Liver (tissue), 9 donors: ENCODE measurements around the gene UBN2. TPM values are rescaled to one million over a fixed set of nuclear protein-coding genes. Genes with fewer than 3 reads are reported as not detected.
A peak's percentile ranks its signal among the peaks of the same experiment; 100 is the strongest.

Experiments
- DNase-seq: peaks from one replicate; pipeline ENCODE4 v3.0.0-alpha.2; 2017; ENCODE audit warnings: low spot score
- H3K27ac ChIP-seq, 2 donors: one replicate each; pipeline ENCODE4 v1.7.0; 2013; ENCODE audit warnings: inconsistent platforms in 2 of 2, low read length in 2 of 2, control low read depth in 1 of 2, low read depth in 1 of 2, mild to moderate bottlenecking in 1 of 2
- H3K27me3 ChIP-seq, 4 donors: one replicate each; pipeline versions ENCODE4 v1.6.1 to v1.7.0; 2013; ENCODE audit warnings: low read length in 3 of 4, inconsistent platforms in 1 of 4, mild to moderate bottlenecking in 1 of 4, moderate library complexity in 1 of 4; ENCODE audit not compliant: control insufficient read depth in 4 of 4, insufficient read depth in 4 of 4
- H3K36me3 ChIP-seq, 4 donors: one replicate each; pipeline versions ENCODE4 v1.6.1 to v1.7.0; 2013; ENCODE audit warnings: low read length in 3 of 4, mild to moderate bottlenecking in 3 of 4, low read depth in 1 of 4, moderate library complexity in 1 of 4; ENCODE audit not compliant: control insufficient read depth in 4 of 4, insufficient read depth in 3 of 4
- H3K4me1 ChIP-seq, 4 donors: one replicate each; pipeline versions ENCODE4 v1.6.1 to v1.7.0; 2013; ENCODE audit warnings: low read length in 3 of 4, mild to moderate bottlenecking in 3 of 4, moderate library complexity in 1 of 4; ENCODE audit not compliant: control insufficient read depth in 4 of 4, insufficient read depth in 4 of 4
- H3K4me3 ChIP-seq, 3 donors: one replicate each; pipeline versions ENCODE4 v1.6.1 to v1.7.0; 2013; ENCODE audit warnings: low read length in 3 of 3, control low read depth in 1 of 3, low read depth in 1 of 3, mild to moderate bottlenecking in 1 of 3
- H3K9ac ChIP-seq, 2 donors: one replicate each; pipeline ENCODE4 v1.7.0; 2013; ENCODE audit warnings: low read length in 2 of 2, mild to moderate bottlenecking in 2 of 2, moderate library complexity in 2 of 2, control low read depth in 1 of 2, low read depth in 1 of 2
- H3K9me3 ChIP-seq, 4 donors: one replicate each; pipeline versions ENCODE4 v1.6.1 to v1.7.0; 2013; ENCODE audit warnings: low read length in 3 of 4; ENCODE audit not compliant: control insufficient read depth in 4 of 4
- ATF3 ChIP-seq: IDR thresholded peaks from 2 replicates; pipeline ENCODE4 v1.6.1; 2016; ENCODE audit warnings: antibody characterized with exemption
- EGR1 ChIP-seq, 2 donors: IDR thresholded peaks; 2 replicates each; pipeline ENCODE4 v1.6.1; 2016 to 2018; ENCODE audit warnings: antibody characterized with exemption in 2 of 2, low read depth in 2 of 2
- FOXA1 ChIP-seq: IDR thresholded peaks from 2 replicates; pipeline ENCODE4 v1.6.1; 2016; ENCODE audit warnings: antibody characterized with exemption
- FOXA2 ChIP-seq: IDR thresholded peaks from 2 replicates; pipeline ENCODE4 v1.6.1; 2016; ENCODE audit warnings: antibody characterized with exemption
- GABPA ChIP-seq, 2 donors: IDR thresholded peaks in 1 of 2; conservative IDR thresholded peaks in 1 of 2; 2 replicates each; pipeline ENCODE4 v1.6.1; 2016; ENCODE audit warnings: antibody characterized with exemption in 2 of 2, mild to moderate bottlenecking in 1 of 2, moderate library complexity in 1 of 2
- HNF4A ChIP-seq, 2 donors: conservative IDR thresholded peaks; 2 replicates each; pipeline ENCODE4 v1.6.1; 2016; ENCODE audit warnings: antibody characterized with exemption in 2 of 2, mild to moderate bottlenecking in 2 of 2
- HNF4G ChIP-seq: IDR thresholded peaks from 2 replicates; pipeline ENCODE4 v1.6.1; 2016; ENCODE audit warnings: antibody characterized with exemption
- JUND ChIP-seq, 2 donors: IDR thresholded peaks; 2 replicates each; pipeline ENCODE4 v1.6.1; 2016; ENCODE audit warnings: antibody characterized with exemption in 2 of 2
- MAX ChIP-seq: IDR thresholded peaks from 2 replicates; pipeline ENCODE4 v1.6.1; 2016; ENCODE audit warnings: antibody characterized with exemption
- NR2F2 ChIP-seq: IDR thresholded peaks from 2 replicates; pipeline ENCODE4 v1.6.1; 2016; ENCODE audit warnings: antibody characterized with exemption
- RAD21 ChIP-seq, 2 donors: IDR thresholded peaks; 2 replicates each; pipeline ENCODE4 v1.6.1; 2016; ENCODE audit warnings: antibody characterized with exemption in 2 of 2, mild to moderate bottlenecking in 2 of 2
- RXRA ChIP-seq, 2 donors: IDR thresholded peaks; 2 replicates each; pipeline ENCODE4 v1.6.1; 2017 to 2018; ENCODE audit warnings: antibody characterized with exemption in 2 of 2, mild to moderate bottlenecking in 1 of 2
- SP1 ChIP-seq: IDR thresholded peaks from 2 replicates; pipeline ENCODE4 v1.6.1; 2018; ENCODE audit warnings: antibody characterized with exemption, mild to moderate bottlenecking
- TAF1 ChIP-seq: conservative IDR thresholded peaks from 2 replicates; pipeline ENCODE4 v1.6.1; 2016; ENCODE audit warnings: antibody characterized with exemption, mild to moderate bottlenecking
- YY1 ChIP-seq: IDR thresholded peaks from 2 replicates; pipeline ENCODE4 v1.6.1; 2016; ENCODE audit warnings: antibody characterized with exemption, mild to moderate bottlenecking
- WGBS: extraction: QIAGEN DNeasy Blood & Tissue Kit; methylation state at CpG from one replicate; pipeline ENCODE4 v1.1.7; 2013; 5-methylcytosine and 5-hydroxymethylcytosine counted together
- polyA plus RNA-seq, 2 donors: library from polyadenylated mRNA; stranded (reverse) in 1 of 2; unstranded in 1 of 2; fragments of 200-250 nt in 1 of 2; fragments of >200 nt in 1 of 2; fragmentation: Nextera tagmentation in 1 of 2; extraction: Ambion mirVana in 1 of 2; gene quantifications; one replicate each; pipeline versions ENCODE4 v1.2.1 to v1.2.3, GENCODE V29; 2013 to 2015
- total RNA-seq, 2 donors: library from RNA; depleted of rRNA; stranded (reverse); fragments of >200 nt; gene quantifications; one replicate each; pipeline ENCODE4 v1.2.3, GENCODE V29; 2014
- TF ChIP-seq, protein P1 (sequence below): IDR thresholded peaks from 2 replicates; pipeline ENCODE4 v1.6.1; 2016; ENCODE audit warnings: antibody characterized with exemption
- donor health status: healthy.
- donor health status: healthy.
- donor health status: healthy.
- donor health status: healthy.
- donor health status: healthy.

The UBN2 gene
- total and polyA plus RNA-seq, 4 donors: 1.1 to 9.1 (median 4.8) TPM

- no peak for TF ChIP-seq MAX
- TF ChIP-seq FOXA2: no peak
These were observed 18.3 kb downstream of the UBN2 start (continued) for GRCh38 chr7:139249179-139249810.

DNA sequence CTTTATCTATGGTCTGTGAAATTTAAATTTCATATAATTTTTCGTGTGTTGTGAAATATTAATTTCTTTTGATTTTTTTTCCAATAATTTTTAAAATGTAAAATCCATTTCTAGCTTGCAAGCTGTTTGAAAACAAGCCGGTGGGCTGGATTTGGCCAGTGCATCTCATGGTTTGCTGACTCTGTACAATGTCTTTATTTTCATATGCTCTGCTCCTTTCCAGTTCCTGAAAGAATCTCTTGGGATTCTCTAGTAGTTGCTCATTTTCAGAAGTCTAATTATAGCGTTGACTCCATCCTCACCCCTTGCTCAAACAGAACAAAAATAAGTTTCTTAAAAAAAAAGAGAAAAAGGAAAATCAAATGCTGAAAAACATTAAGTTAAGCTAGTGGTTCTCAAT, 21.4 kb downstream of the UBN2 start:
- TF ChIP-seq SP1 (no peak), RXRA (IDR thresholded peaks at IDR 0.05) (no peak), JUND (IDR thresholded peaks at IDR 0.05) (no peak), HNF4A (conservative IDR thresholded peaks at IDR 0.05) (no peak), MAX (no peak), FOXA2 (no peak), ATF3 (no peak), NR2F2 (no peak), HNF4G (no peak), GABPA (IDR thresholded peaks at IDR 0.05 in 1 of 2, conservative IDR thresholded peaks at IDR 0.05 in 1 of 2) (no peak), TAF1 (no peak), FOXA1 (no peak)
- TF ChIP-seq, protein P1, sequence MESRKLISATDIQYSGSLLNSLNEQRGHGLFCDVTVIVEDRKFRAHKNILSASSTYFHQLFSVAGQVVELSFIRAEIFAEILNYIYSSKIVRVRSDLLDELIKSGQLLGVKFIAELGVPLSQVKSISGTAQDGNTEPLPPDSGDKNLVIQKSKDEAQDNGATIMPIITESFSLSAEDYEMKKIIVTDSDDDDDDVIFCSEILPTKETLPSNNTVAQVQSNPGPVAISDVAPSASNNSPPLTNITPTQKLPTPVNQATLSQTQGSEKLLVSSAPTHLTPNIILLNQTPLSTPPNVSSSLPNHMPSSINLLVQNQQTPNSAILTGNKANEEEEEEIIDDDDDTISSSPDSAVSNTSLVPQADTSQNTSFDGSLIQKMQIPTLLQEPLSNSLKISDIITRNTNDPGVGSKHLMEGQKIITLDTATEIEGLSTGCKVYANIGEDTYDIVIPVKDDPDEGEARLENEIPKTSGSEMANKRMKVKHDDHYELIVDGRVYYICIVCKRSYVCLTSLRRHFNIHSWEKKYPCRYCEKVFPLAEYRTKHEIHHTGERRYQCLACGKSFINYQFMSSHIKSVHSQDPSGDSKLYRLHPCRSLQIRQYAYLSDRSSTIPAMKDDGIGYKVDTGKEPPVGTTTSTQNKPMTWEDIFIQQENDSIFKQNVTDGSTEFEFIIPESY: no peak
- no peaks in the 10 kb centered on the region for H3K27me3 ChIP-seq
- no peak overlapping the region for H3K4me3 ChIP-seq
- no peaks in the 10 kb centered on the region for H3K9me3 ChIP-seq
- no peak overlapping the region for H3K9ac ChIP-seq
- no peak for DNase-seq
- 92% methylated on average over 3 of the region's 3 CpGs for whole genome bisulfite sequencing
- H3K27ac ChIP-seq: no peak overlapping the region
- H3K36me3 ChIP-seq: peaks cover 1 to 26% (median 24%) of the 10 kb centered on the region in 4 donors
- H3K4me1 ChIP-seq: no peaks in the 10 kb centered on the region

GRCh38 chr7:139254281-139254680, 23.2 kb downstream of the UBN2 start:
- H3K4me3 ChIP-seq: no peak overlapping the region
- H3K9me3 ChIP-seq: no peaks in the 10 kb centered on the region
- peaks cover 2 to 31% (median 27%) of the 10 kb centered on the region in 4 donors for H3K36me3 ChIP-seq
- no peak overlapping the region for H3K9ac ChIP-seq
- H3K4me1 ChIP-seq: no peaks in the 10 kb centered on the region
- TF ChIP-seq FOXA2 (no peak), TAF1 (no peak), RAD21 (IDR thresholded peaks at IDR 0.05) (no peak), GABPA (IDR thresholded peaks at IDR 0.05 in 1 of 2, conservative IDR thresholded peaks at IDR 0.05 in 1 of 2) (no peak), HNF4G (no peak)
- no peak overlapping the region for H3K27ac ChIP-seq
- no peak for DNase-seq
- 93% methylated on average over 6 of the region's 6 CpGs for WGBS
- H3K27me3 ChIP-seq: no peaks in the 10 kb centered on the region

- H3K4me3 ChIP-seq: no peak overlapping the region
- H3K9ac ChIP-seq: no peak overlapping the region
- H3K4me1 ChIP-seq: no peaks in the 10 kb centered on the region
- no peaks in the 10 kb centered on the region for H3K9me3 ChIP-seq
- 92% methylated on average over 4 of the region's 4 CpGs for WGBS
- H3K36me3 ChIP-seq: peaks cover 2 to 32% (median 25%) of the 10 kb centered on the region in 4 donors
- H3K27me3 ChIP-seq: no peaks in the 10 kb centered on the region
- TF ChIP-seq HNF4G: no peak
- TF ChIP-seq, protein P1: no peak
- TF ChIP-seq ATF3: no peak
- TF ChIP-seq HNF4A (conservative IDR thresholded peaks at IDR 0.05): peak in 1 of 2 donors; percentile 27
- TF ChIP-seq MAX: no peak
- TF ChIP-seq YY1: no peak
- no peak for TF ChIP-seq JUND (IDR thresholded peaks at IDR 0.05)
- no peak for TF ChIP-seq EGR1 (IDR thresholded peaks at IDR 0.05; ENCODE audit: low read depth in 2 of 2)
- DNase-seq: no peak
- H3K27ac ChIP-seq: no peak overlapping the region
These were observed 23.7 kb downstream of the UBN2 start for GRCh38 chr7:139254728-139255127.
